Mucosa of gallbladder (tissue), 1 donor: Measurements from ENCODE around the gene RHOXF1. TPM values are rescaled to one million over a fixed set of nuclear protein-coding genes. Genes with fewer than 3 reads are reported as not detected.
"Not testable (repeated sequence)": the region's sequence is repeated elsewhere in the genome, so short reads cannot be mapped to it uniquely, and the experiment has no call there.

Experiments used
- DNase-seq: peaks from one replicate; pipeline ENCODE4 v3.0.0-alpha.2; 2020; ENCODE audit warnings: low spot score
- total RNA-seq: library from RNA; stranded (reverse); gene quantifications from one replicate; pipeline ENCODE4 v1.2.1, GENCODE V29; 2021
- donor health status: DM: no; HTN: no; CAD: no.

The RHOXF1 gene
- total RNA-seq, 1 donor from 2014 or later, result 0.29 TPM

- not testable (repeated sequence) for DNase-seq
These were observed 30.0 kb downstream of the RHOXF1 start for GRCh38 chrX:120085553-120086185.

GRCh38 chrX:120077590-120077989 lies 38.1 kb downstream of the RHOXF1 start, which contains the start of gene RHOXF2B:
TSS of gene RHOXF2B (minus strand) at chrX:120077690. CDS start at chrX:120077552, 138 bp downstream.
- not testable (repeated sequence) for DNase-seq

GRCh38 chrX:120066169-120066568 lies 49.5 kb downstream of the RHOXF1 start:
- not testable (repeated sequence) for DNase-seq

Other genes starting within 250 kb of the RHOXF1 start
- gene RNF113A, start 244.2 kb downstream of the RHOXF1 start, total RNA-seq, result 14.0 TPM
- 114 TPM for gene NDUFA1, start 244.1 kb downstream of the RHOXF1 start, total RNA-seq
- not detected for gene AKAP14, start 220.0 kb downstream of the RHOXF1 start, total RNA-seq
- gene NKAP, start 172.2 kb downstream of the RHOXF1 start, total RNA-seq, result 7.1 TPM
- not detected for gene RHOXF2B, start 38.2 kb downstream of the RHOXF1 start, total RNA-seq
- gene RHOXF2, start 42.7 kb upstream of the RHOXF1 start, total RNA-seq, result not detected
- gene ZBTB33, start 134.9 kb upstream of the RHOXF1 start, total RNA-seq, result 19.9 TPM
- 0.98 TPM for gene TMEM255A, start 195.5 kb upstream of the RHOXF1 start, total RNA-seq
- gene ATP1B4, start 246.2 kb upstream of the RHOXF1 start, total RNA-seq, result not detected